Measurements from ENCODE around the gene ZYG11B. TPM values are rescaled to one million over a fixed set of nuclear protein-coding genes. Genes with fewer than 3 reads are reported as not detected.
A peak's percentile ranks its signal among the peaks of the same experiment; 100 is the strongest.
"Not testable (repeated sequence)": the region's sequence is repeated elsewhere in the genome, so short reads cannot be mapped to it uniquely, and the experiment has no call there.

ZYG11B gene
- total and polyA plus RNA-seq, 9 of the 15 experiments (the other 6 are each of a cell fraction or from before 2014, with no cell fraction given): 4.9 to 22.2 (median 12.2) TPM

- DNase-seq (ENCODE audit: extremely low read depth in 1 of 4, low spot score in 3 of 4); H3K9me1 ChIP-seq (ENCODE audit: control insufficient read depth, insufficient read depth, low read length); H3K27ac ChIP-seq (ENCODE audit: extremely low read depth, low read depth, low read length); CTCF ChIA-PET (ENCODE audit: low intra/inter-chr PET ratio); BruUV-seq (replicated peaks); H2AFZ ChIP-seq (ENCODE audit: low read depth, low read length); H3K27me3 ChIP-seq (ENCODE audit: control insufficient read depth in 2 of 2, insufficient read depth in 2 of 2, low read length in 2 of 2); in situ Hi-C loops (cut with MboI); H3K4me3 ChIP-seq; H3K4me2 ChIP-seq (ENCODE audit: insufficient read depth, low read length); H3K36me3 ChIP-seq (ENCODE audit: control insufficient read depth, insufficient read depth, low read length); FAIRE-seq; H4K20me1 ChIP-seq (replicated peaks; ENCODE audit: control insufficient read depth, insufficient read depth, low read length); intact Hi-C loops (cut with micrococcal nuclease); ATAC-seq; H3K9ac ChIP-seq (ENCODE audit: insufficient read depth in 1 of 2, low read depth in 2 of 2, low read length in 2 of 2); H3K9me3 ChIP-seq (replicated peaks; ENCODE audit: control insufficient read depth, insufficient read depth, low read depth, low read length): not testable (repeated sequence)
- peak; percentile 71 for TF ChIP-seq ZBTB33 (CRISPR knock-in tag; IDR thresholded peaks at IDR 0.05)
- H3K4me1 ChIP-seq (replicated peaks in 1 of 2; ENCODE audit: control insufficient read depth in 2 of 2, insufficient read depth in 2 of 2, low read length in 2 of 2): peaks cover 10 to 11% of the 10 kb centered on the region in 2 experiments; a peak in 4 of 5 replicates
- H3K79me2 ChIP-seq (ENCODE audit: control insufficient read depth, insufficient read depth, low read length): peaks cover 16% of the 10 kb centered on the region
- POLR2A ChIA-PET: interaction anchor here (0.6 kb wide), 1 partner anchor 18 kb away, joined by 3 read pairs; no protein-coding TSS in a partner anchor
- WGBS (ENCODE audit: insufficient coverage, low coverage, missing lambda C conversion rate): 80% methylated on average over 10 of the region's 10 CpGs
Measured at GRCh38 chr1:52839175-52839574, 112.9 kb downstream of the ZYG11B start.

Data from K562 (cell line).